Vagina (tissue), 2 donors: Measurements from ENCODE around the gene FHIT. TPM values are rescaled to one million over a fixed set of nuclear protein-coding genes. Genes with fewer than 3 reads are reported as not detected.

Experiments used
- DNase-seq, 2 donors: peaks; one replicate each; pipeline ENCODE4 v3.0.0-alpha.2; 2017; ENCODE audit errors: extremely low spot score in 2 of 2
- H3K27ac ChIP-seq: fragments of 200-600 bp; sonication (generic); one replicate; pipeline ENCODE4 v1.5.1; 2019
- H3K27me3 ChIP-seq: fragments of 200-600 bp; sonication (generic); one replicate; pipeline ENCODE4 v1.5.1; 2019
- H3K36me3 ChIP-seq, 2 donors: fragments of 200-600 bp; sonication (generic); one replicate each; pipeline ENCODE4 v1.5.1; 2017 to 2019
- H3K4me1 ChIP-seq: fragments of 200-600 bp; sonication (generic); one replicate; pipeline ENCODE4 v1.5.1; 2019
- H3K4me3 ChIP-seq, 2 donors: fragments of 200-600 bp; sonication (generic); 1 replicate in 1 of 2; 2 replicates in 1 of 2; pipeline ENCODE4 v1.5.1; 2016 to 2019
- H3K9me3 ChIP-seq: fragments of 200-600 bp; sonication (generic); one replicate; pipeline ENCODE4 v1.5.1; 2019
- POLR2A ChIP-seq, 2 donors: fragments of 450-650 bp; IDR thresholded peaks; one replicate each; pipeline ENCODE4 v1.6.1; 2017; ENCODE audit warnings: antibody characterized with exemption in 2 of 2, mild to moderate bottlenecking in 2 of 2, moderate library complexity in 2 of 2
- POLR2AphosphoS5 ChIP-seq, 2 donors: sonication (generic); formaldehyde crosslinking; IDR thresholded peaks; one replicate each; pipeline ENCODE4 v1.9.0; 2017; ENCODE audit warnings: antibody characterized with exemption in 2 of 2, mild to moderate bottlenecking in 2 of 2, low read depth in 1 of 2; ENCODE audit not compliant: insufficient read depth in 1 of 2
- intact Hi-C: fragments of 100-400 bp; cut with DNase I; formaldehyde crosslinking; loops from one replicate; pipeline ENCODE4 v1.15.1; 2023
- total RNA-seq: library from RNA; depleted of rRNA; stranded (reverse); fragments of >200 nt; gene quantifications from one replicate; pipeline ENCODE4 v1.2.3, GENCODE V29; 2016
- TF ChIP-seq, protein P1 (sequence below), 3 experiments: fragments of 450-650 bp in 2 of 3; fragments of 200-600 bp in 1 of 3; sonication (generic) in 1 of 3; IDR thresholded peaks; one replicate each; pipeline ENCODE4 v1.5.1; 2017 to 2019; ENCODE audit warnings: antibody characterized with exemption in 3 of 3, mild to moderate bottlenecking in 2 of 3, moderate library complexity in 2 of 3

Gene FHIT
- total RNA-seq, 1 donor from 2014 or later, result 7.9 TPM

DNA sequence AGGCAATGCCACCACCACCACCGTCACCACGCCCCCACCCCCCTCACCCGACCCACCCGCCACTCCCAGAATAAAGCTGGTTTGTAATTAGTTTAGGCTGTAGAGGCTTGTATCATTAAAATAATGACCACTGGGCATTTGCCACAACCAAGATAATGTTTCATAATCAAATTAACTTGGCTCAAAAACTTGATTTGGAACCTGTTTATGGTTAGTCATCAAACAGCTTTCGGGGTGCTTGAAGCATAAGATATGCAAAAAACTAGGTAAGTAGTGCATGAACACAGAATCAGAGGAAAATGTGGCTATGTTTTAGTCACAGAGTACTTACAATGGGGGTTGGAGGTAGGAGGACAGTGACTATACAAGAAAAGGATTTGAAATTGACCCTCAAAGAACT is 115.1 kb downstream of the FHIT start:
- H3K27ac ChIP-seq, result no peak overlapping the region
- intact Hi-C loops, result no loop called here

DNA sequence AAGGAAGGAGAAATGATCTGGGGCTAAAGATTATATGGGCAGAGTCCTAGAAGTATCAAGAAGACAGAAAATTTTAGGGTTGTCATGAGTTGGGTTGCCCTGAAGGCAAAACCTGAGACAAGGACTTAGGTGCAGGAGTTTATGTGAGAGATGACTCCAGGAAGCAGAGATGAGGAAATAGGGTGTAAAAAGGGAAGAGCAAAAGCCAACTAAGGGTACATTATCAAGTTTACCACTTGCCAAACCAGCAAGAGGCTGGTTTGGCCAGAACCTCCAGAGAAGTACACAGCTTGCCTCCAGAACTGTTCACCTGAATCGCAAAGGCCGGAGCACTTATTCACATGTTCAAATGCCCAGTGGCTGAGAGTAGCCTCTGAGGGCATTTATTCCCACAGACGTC is 116.7 kb downstream of the FHIT start:
- intact Hi-C loops, result no loop called here
- H3K27ac ChIP-seq, result no peak overlapping the region
- no peak for DNase-seq

More for the DNA sequence above, 115.1 kb downstream of the FHIT start:
- Histone ChIP-seq H3K4me1 (no peaks in the 10 kb centered on the region), H3K27me3 (no peaks in the 10 kb centered on the region), H3K36me3 (no peaks in the 10 kb centered on the region), H3K4me3 (no peak overlapping the region), H3K9me3 (no peaks in the 10 kb centered on the region)
- TF ChIP-seq, protein P1, sequence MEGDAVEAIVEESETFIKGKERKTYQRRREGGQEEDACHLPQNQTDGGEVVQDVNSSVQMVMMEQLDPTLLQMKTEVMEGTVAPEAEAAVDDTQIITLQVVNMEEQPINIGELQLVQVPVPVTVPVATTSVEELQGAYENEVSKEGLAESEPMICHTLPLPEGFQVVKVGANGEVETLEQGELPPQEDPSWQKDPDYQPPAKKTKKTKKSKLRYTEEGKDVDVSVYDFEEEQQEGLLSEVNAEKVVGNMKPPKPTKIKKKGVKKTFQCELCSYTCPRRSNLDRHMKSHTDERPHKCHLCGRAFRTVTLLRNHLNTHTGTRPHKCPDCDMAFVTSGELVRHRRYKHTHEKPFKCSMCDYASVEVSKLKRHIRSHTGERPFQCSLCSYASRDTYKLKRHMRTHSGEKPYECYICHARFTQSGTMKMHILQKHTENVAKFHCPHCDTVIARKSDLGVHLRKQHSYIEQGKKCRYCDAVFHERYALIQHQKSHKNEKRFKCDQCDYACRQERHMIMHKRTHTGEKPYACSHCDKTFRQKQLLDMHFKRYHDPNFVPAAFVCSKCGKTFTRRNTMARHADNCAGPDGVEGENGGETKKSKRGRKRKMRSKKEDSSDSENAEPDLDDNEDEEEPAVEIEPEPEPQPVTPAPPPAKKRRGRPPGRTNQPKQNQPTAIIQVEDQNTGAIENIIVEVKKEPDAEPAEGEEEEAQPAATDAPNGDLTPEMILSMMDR (IDR thresholded peaks at IDR 0.05), result no peak
- TF ChIP-seq POLR2A (IDR thresholded peaks at IDR 0.05), result no peak
- no peak for TF ChIP-seq POLR2AphosphoS5 (IDR thresholded peaks at IDR 0.05; ENCODE audit: insufficient read depth in 1 of 2, low read depth in 1 of 2)
- DNase-seq, result no peak

DNA sequence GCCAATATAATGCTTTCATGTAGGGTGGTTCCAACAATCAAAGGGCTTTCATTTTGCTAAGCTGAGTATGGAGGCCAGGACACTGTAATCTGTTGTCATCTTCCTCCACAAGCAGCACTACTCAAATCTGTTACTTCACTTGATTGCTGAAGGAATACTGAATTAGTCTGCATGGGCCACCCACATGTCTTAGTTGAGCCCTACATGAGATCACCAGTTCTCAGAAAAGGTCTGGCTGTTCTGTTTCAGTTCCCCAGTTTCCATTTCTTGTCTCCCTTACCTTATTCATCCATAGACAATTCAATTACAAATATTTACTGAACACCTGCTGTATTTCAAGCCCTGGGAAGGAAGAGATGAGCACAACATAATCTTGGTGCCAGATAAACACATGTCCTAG is 119.2 kb downstream of the FHIT start:
- Histone ChIP-seq H3K27me3 (no peaks in the 10 kb centered on the region), H3K9me3 (no peaks in the 10 kb centered on the region), H3K36me3 (no peaks in the 10 kb centered on the region), H3K4me1 (no peaks in the 10 kb centered on the region), H3K27ac (no peak overlapping the region), H3K4me3 (no peak overlapping the region)
- no peak for TF ChIP-seq POLR2A (IDR thresholded peaks at IDR 0.05)
- TF ChIP-seq, protein P1 (IDR thresholded peaks at IDR 0.05), result no peak
- no peak for TF ChIP-seq POLR2AphosphoS5 (IDR thresholded peaks at IDR 0.05; ENCODE audit: insufficient read depth in 1 of 2, low read depth in 1 of 2)
- DNase-seq, result no peak
- intact Hi-C loops, result no loop called here

More for the DNA sequence above, 116.7 kb downstream of the FHIT start:
- Histone ChIP-seq H3K27me3 (no peaks in the 10 kb centered on the region), H3K4me1 (no peaks in the 10 kb centered on the region), H3K4me3 (no peak overlapping the region), H3K36me3 (no peaks in the 10 kb centered on the region), H3K9me3 (no peaks in the 10 kb centered on the region)
- TF ChIP-seq, protein P1 (IDR thresholded peaks at IDR 0.05), result no peak
- TF ChIP-seq POLR2A (IDR thresholded peaks at IDR 0.05) (no peak), POLR2AphosphoS5 (IDR thresholded peaks at IDR 0.05; ENCODE audit: insufficient read depth in 1 of 2, low read depth in 1 of 2) (no peak)

DNA sequence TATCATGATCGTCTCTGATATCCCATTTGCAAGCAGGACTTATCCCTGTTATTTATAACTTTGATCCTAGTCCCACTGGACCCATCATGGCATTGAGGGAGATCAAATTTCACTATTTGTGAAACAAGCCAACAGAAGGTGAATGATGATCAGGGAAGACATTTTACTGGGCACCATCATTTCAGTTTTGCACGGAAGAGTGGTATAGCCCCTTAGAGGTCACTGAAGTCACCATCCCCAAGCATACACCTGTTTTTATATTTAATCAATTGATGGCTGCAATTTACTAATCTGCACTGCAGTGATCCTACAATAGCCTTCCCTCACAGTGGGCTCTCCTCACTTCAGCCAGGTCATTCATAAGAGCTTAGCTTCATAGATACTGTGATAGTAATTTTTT is 132.4 kb downstream of the FHIT start:
- intact Hi-C loops, result no loop called here
- no peak overlapping the region for H3K4me3 ChIP-seq
- no peaks in the 10 kb centered on the region for H3K9me3 ChIP-seq
- no peak overlapping the region for H3K27ac ChIP-seq
- DNase-seq, result no peak
- H3K4me1 ChIP-seq, result no peaks in the 10 kb centered on the region
- no peaks in the 10 kb centered on the region for H3K36me3 ChIP-seq
- H3K27me3 ChIP-seq, result no peaks in the 10 kb centered on the region
- TF ChIP-seq POLR2AphosphoS5 (IDR thresholded peaks at IDR 0.05; ENCODE audit: insufficient read depth in 1 of 2, low read depth in 1 of 2) (no peak), POLR2A (IDR thresholded peaks at IDR 0.05) (no peak)
- TF ChIP-seq, protein P1 (IDR thresholded peaks at IDR 0.05), result no peak

DNA sequence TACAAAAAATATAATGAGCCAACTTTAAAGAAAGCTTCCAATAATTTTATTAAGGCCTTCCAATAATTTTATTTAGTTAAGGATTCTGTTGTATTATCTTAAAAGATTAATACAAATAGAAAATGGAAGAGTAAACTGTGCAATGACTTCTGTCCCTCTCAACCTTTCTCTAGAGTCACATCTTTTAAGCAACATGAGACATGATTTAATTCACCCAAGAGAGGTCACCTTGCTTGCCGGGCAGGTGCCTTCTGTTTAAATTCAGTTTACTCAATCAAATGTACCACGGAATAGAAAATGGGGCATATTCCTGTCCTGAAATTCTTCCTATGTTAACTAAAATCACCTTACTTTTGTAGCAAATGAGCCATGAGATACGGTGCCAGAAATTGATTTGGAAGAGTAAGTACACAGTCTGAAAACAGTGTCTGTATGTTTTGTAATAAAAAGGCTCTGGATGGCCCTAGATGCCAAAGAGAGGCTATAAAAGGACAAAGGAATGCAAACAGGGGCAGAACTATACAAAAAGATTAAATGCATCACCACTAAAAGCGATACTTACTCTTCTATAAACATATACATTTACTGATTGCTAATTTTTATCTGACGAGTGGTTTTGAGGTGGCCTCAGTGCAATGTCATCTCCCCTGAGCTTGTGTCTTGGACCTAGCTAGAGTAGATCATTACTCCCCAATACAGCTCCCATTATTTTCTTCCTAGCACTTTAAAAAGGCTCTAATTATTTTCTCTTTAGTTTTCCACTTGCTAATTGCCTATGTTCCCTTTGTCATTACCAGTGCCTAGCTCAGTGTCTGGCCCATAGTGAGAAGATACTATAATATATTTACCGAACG is 134.0 kb downstream of the FHIT start:
- Histone ChIP-seq H3K27me3 (no peaks in the 10 kb centered on the region), H3K4me3 (no peak overlapping the region), H3K27ac (no peak overlapping the region), H3K36me3 (no peaks in the 10 kb centered on the region), H3K4me1 (no peaks in the 10 kb centered on the region), H3K9me3 (no peaks in the 10 kb centered on the region)
- intact Hi-C loops, result no loop called here
- TF ChIP-seq POLR2A (IDR thresholded peaks at IDR 0.05) (no peak), POLR2AphosphoS5 (IDR thresholded peaks at IDR 0.05; ENCODE audit: insufficient read depth in 1 of 2, low read depth in 1 of 2) (no peak)
- TF ChIP-seq, protein P1 (IDR thresholded peaks at IDR 0.05), result no peak
- DNase-seq, result no peak
